Mesendoderm (in vitro differentiated cells): Measurements from ENCODE around the gene PPM1N.

Experiments used
- DNase-seq: peaks from one replicate; pipeline ENCODE4 v3.0.0; 2013
- H2AK5ac ChIP-seq: 2 replicates; pipeline ENCODE4 v1.6.1; 2013; ENCODE audit warnings: low read length, inconsistent platforms
- H2BK120ac ChIP-seq: 2 replicates; pipeline ENCODE4 v1.6.1; 2013; ENCODE audit warnings: low read depth, mild to moderate bottlenecking, low read length, moderate library complexity, mixed read lengths
- H2BK15ac ChIP-seq: replicated peaks from 2 replicates; pipeline ENCODE4 v1.6.1; 2013; ENCODE audit warnings: low read depth, mild to moderate bottlenecking, moderate library complexity
- H2BK5ac ChIP-seq: 2 replicates; pipeline ENCODE4 v1.6.1; 2013; ENCODE audit warnings: low read length, inconsistent platforms
- H3K18ac ChIP-seq: 2 replicates; pipeline ENCODE4 v1.6.1; 2013; ENCODE audit warnings: mild to moderate bottlenecking, low read length, mixed read lengths
- H3K23ac ChIP-seq: one replicate; pipeline ENCODE4 v1.6.1; 2013; ENCODE audit warnings: low read length
- H3K27ac ChIP-seq: 2 replicates; pipeline ENCODE4 v1.5.1; 2013; ENCODE audit warnings: low read depth, mild to moderate bottlenecking, inconsistent platforms, low read length, moderate library complexity
- H3K27me3 ChIP-seq: 2 replicates; pipeline ENCODE4 v1.6.1; 2013; ENCODE audit warnings: low read length, control low read depth, mild to moderate bottlenecking, inconsistent platforms; ENCODE audit not compliant: insufficient read depth, poor library complexity
- H3K36me3 ChIP-seq: 2 replicates; pipeline ENCODE4 v1.6.1; 2013; ENCODE audit warnings: low read length, inconsistent platforms; ENCODE audit not compliant: control insufficient read depth, insufficient read depth
- H3K4ac ChIP-seq: one replicate; pipeline ENCODE4 v1.6.1; 2013; ENCODE audit warnings: low read depth, mild to moderate bottlenecking, low read length, moderate library complexity
- H3K4me1 ChIP-seq: 2 replicates; pipeline ENCODE4 v1.6.1; 2013; ENCODE audit warnings: low read depth, low read length, inconsistent platforms; ENCODE audit not compliant: control insufficient read depth
- H3K4me2 ChIP-seq: 2 replicates; pipeline ENCODE4 v1.6.1; 2013; ENCODE audit warnings: low read length
- H3K4me3 ChIP-seq: 2 replicates; pipeline ENCODE4 v1.5.1; 2013; ENCODE audit warnings: mild to moderate bottlenecking, low read length
- H3K56ac ChIP-seq: one replicate; pipeline ENCODE4 v1.6.1; 2013; ENCODE audit warnings: low read length
- H3K79me1 ChIP-seq: 2 replicates; pipeline ENCODE4 v1.6.1; 2013; ENCODE audit warnings: low read length, inconsistent platforms
- H3K79me2 ChIP-seq: 2 replicates; pipeline ENCODE4 v1.6.1; 2013; ENCODE audit warnings: mild to moderate bottlenecking, low read length; ENCODE audit not compliant: control insufficient read depth, insufficient read depth
- H3K9ac ChIP-seq: 2 replicates; pipeline ENCODE4 v1.6.1; 2013; ENCODE audit warnings: low read length, inconsistent platforms
- H4K5ac ChIP-seq: one replicate; pipeline ENCODE4 v1.6.1; 2013; ENCODE audit warnings: low read length
- H4K8ac ChIP-seq: one replicate; pipeline ENCODE4 v1.6.1; 2013; ENCODE audit warnings: low read depth, mild to moderate bottlenecking, control low read depth, low read length, moderate library complexity
- WGBS: extraction: QIAGEN DNeasy Blood & Tissue Kit; methylation state at CpG from one replicate; pipeline ENCODE4 v1.1.7; 2013; ENCODE audit warnings: low lambda C conversion rate, missing lambda C conversion rate; ENCODE audit not compliant: insufficient coverage; ENCODE audit errors: extremely low coverage; 5-methylcytosine and 5-hydroxymethylcytosine counted together

Gene PPM1N

DNA sequence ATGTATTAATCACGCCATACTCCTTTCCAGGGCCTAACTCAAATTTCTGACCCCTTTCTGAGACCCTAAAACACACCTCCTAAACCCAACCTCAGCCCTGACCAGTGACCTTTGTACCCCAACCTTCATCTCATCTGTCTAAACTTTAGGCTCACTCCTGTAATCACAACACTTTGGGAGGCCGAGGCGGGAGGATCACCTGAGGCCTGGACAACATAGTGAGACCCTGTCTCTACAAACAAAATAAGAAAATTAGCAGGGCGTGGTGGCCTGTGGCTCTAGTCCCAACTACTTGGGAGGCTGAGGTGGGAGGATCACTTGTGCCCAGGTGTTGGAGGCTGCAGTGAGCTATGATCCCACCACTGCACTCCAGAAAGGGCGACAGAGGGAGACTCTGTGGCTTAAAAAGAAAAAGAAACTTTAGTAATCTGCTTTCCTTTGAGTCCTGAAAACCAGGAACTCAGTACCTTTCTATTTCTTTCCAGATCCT is 6.1 kb upstream of the PPM1N start:
- no peak overlapping the region for H3K27ac ChIP-seq
- H4K8ac ChIP-seq: no peak overlapping the region
- H3K56ac ChIP-seq: peak overlapping the region; percentile 50
- H3K18ac ChIP-seq: no peak overlapping the region
- no CpG with 5 or more reads among the region's 5 CpGs for WGBS
- no peaks in the 10 kb centered on the region for H3K4me1 ChIP-seq
- no peak overlapping the region for H3K4me3 ChIP-seq
- H3K23ac ChIP-seq: no peak overlapping the region
- no peak overlapping the region for H2BK120ac ChIP-seq
- H3K79me2 ChIP-seq: no peaks in the 10 kb centered on the region
- H3K4ac ChIP-seq: no peak overlapping the region
- H3K9ac ChIP-seq: peak overlapping the region; percentile 49
- no peak overlapping the region for H2BK5ac ChIP-seq
- no peak overlapping the region for H2BK15ac ChIP-seq
- H3K79me1 ChIP-seq: no peaks in the 10 kb centered on the region
- no peak overlapping the region for H2AK5ac ChIP-seq
- no peaks in the 10 kb centered on the region for H3K36me3 ChIP-seq
- peak overlapping the region; percentile 22 for H3K4me2 ChIP-seq
- no peak overlapping the region for H4K5ac ChIP-seq
- no peak for DNase-seq
- no peaks in the 10 kb centered on the region for H3K27me3 ChIP-seq

- Histone ChIP-seq H3K4me1 (no peaks in the 10 kb centered on the region), H2BK120ac (no peak overlapping the region), H3K27me3 (no peaks in the 10 kb centered on the region), H3K79me1 (no peaks in the 10 kb centered on the region), H2AK5ac (no peak overlapping the region), H3K9ac (peak overlapping the region; percentile 63), H2BK15ac (no peak overlapping the region), H3K79me2 (no peaks in the 10 kb centered on the region), H3K23ac (no peak overlapping the region), H2BK5ac (peak overlapping the region; percentile 35), H3K27ac (peak overlapping the region; percentile 46), H3K4ac (no peak overlapping the region), H3K18ac (no peak overlapping the region), H4K8ac (peak overlapping the region; percentile 68), H3K4me3 (peak overlapping the region; percentile 63), H3K56ac (peak overlapping the region; percentile 78), H3K4me2 (peak overlapping the region; percentile 77), H3K36me3 (no peaks in the 10 kb centered on the region), H4K5ac (no peak overlapping the region)
- peak; percentile 91 for DNase-seq
- WGBS: no CpG with 5 or more reads among the region's 32 CpGs
These were observed 5.4 kb upstream of the PPM1N start for GRCh38 chr19:45492627-45493470.

GRCh38 chr19:45494261-45494916 is 3.9 kb upstream of the PPM1N start:
- no peak overlapping the region for H3K9ac ChIP-seq
- H3K4me2 ChIP-seq: no peak overlapping the region
- H4K8ac ChIP-seq: no peak overlapping the region
- H3K79me2 ChIP-seq: no peaks in the 10 kb centered on the region
- H3K4me3 ChIP-seq: no peak overlapping the region
- no peak overlapping the region for H3K27ac ChIP-seq
- no peak overlapping the region for H3K23ac ChIP-seq
- H2BK5ac ChIP-seq: no peak overlapping the region
- H3K18ac ChIP-seq: no peak overlapping the region
- no peak overlapping the region for H3K4ac ChIP-seq
- WGBS: no CpG with 5 or more reads among the region's 39 CpGs
- no peaks in the 10 kb centered on the region for H3K36me3 ChIP-seq
- H3K56ac ChIP-seq: no peak overlapping the region
- no peak overlapping the region for H2AK5ac ChIP-seq
- H3K79me1 ChIP-seq: no peaks in the 10 kb centered on the region
- no peak overlapping the region for H2BK120ac ChIP-seq
- H3K4me1 ChIP-seq: peaks cover 4% of the 10 kb centered on the region
- no peak overlapping the region for H2BK15ac ChIP-seq
- DNase-seq: no peak
- H4K5ac ChIP-seq: no peak overlapping the region
- no peaks in the 10 kb centered on the region for H3K27me3 ChIP-seq

GRCh38 chr19:45495178-45495577 is 3.1 kb upstream of the PPM1N start:
- no peak for DNase-seq
- Histone ChIP-seq H3K4me1 (peaks cover 4% of the 10 kb centered on the region), H4K8ac (no peak overlapping the region), H3K79me2 (no peaks in the 10 kb centered on the region), H3K4me2 (no peak overlapping the region), H3K27ac (no peak overlapping the region), H2BK120ac (no peak overlapping the region), H3K27me3 (no peaks in the 10 kb centered on the region), H3K56ac (no peak overlapping the region), H2BK15ac (no peak overlapping the region), H3K36me3 (no peaks in the 10 kb centered on the region), H3K4me3 (no peak overlapping the region), H4K5ac (no peak overlapping the region), H2AK5ac (no peak overlapping the region), H3K79me1 (no peaks in the 10 kb centered on the region), H3K23ac (no peak overlapping the region), H3K4ac (no peak overlapping the region), H2BK5ac (no peak overlapping the region), H3K9ac (no peak overlapping the region), H3K18ac (no peak overlapping the region)
- WGBS: no CpG with 5 or more reads among the region's 5 CpGs

GRCh38 chr19:45496349-45496953 is 1.8 kb upstream of the PPM1N start:
- peaks cover 4% of the 10 kb centered on the region for H3K4me1 ChIP-seq
- H3K23ac ChIP-seq: no peak overlapping the region
- H4K8ac ChIP-seq: no peak overlapping the region
- H3K27ac ChIP-seq: no peak overlapping the region
- H3K79me2 ChIP-seq: no peaks in the 10 kb centered on the region
- H3K18ac ChIP-seq: peak overlapping the region; percentile 43
- no peaks in the 10 kb centered on the region for H3K79me1 ChIP-seq
- H3K36me3 ChIP-seq: no peaks in the 10 kb centered on the region
- H2BK120ac ChIP-seq: no peak overlapping the region
- WGBS: no CpG with 5 or more reads among the region's 54 CpGs
- H3K27me3 ChIP-seq: no peaks in the 10 kb centered on the region
- no peak overlapping the region for H3K4ac ChIP-seq
- H4K5ac ChIP-seq: no peak overlapping the region
- H3K56ac ChIP-seq: peak overlapping the region; percentile 84
- peak; percentile 75 for DNase-seq
- no peak overlapping the region for H2BK5ac ChIP-seq
- peak overlapping the region; percentile 61 for H3K4me3 ChIP-seq
- no peak overlapping the region for H2AK5ac ChIP-seq
- H3K4me2 ChIP-seq: peak overlapping the region; percentile 68
- H2BK15ac ChIP-seq: no peak overlapping the region
- peak overlapping the region; percentile 73 for H3K9ac ChIP-seq
